Measurements from ENCODE around the gene RPL38. TPM values are rescaled to one million over a fixed set of nuclear protein-coding genes. Genes with fewer than 3 reads are reported as not detected.
"Not testable (repeated sequence)": the region's sequence is repeated elsewhere in the genome, so short reads cannot be mapped to it uniquely, and the experiment has no call there.

RPL38 gene
- total RNA-seq, 2 experiments from 2014 or later: 1,460 to 1,580 TPM

- Mint-ChIP-seq H3K27ac (no peak overlapping the region), H3K4me1 (ENCODE audit: low read depth) (no peaks in the 10 kb centered on the region), H3K4me3 (no peak overlapping the region), H3K27me3 (peaks cover 6% of the 10 kb centered on the region), H3K36me3 (no peaks in the 10 kb centered on the region), H3K9me3 (no peaks in the 10 kb centered on the region)
- ChIA-PET CTCF (interaction anchor here (1.3 kb wide), 1 partner anchor 180 kb away, joined by 4 read pairs; the partner anchor contains the start of gene GPR142), POLR2A (no interaction called here)
- intact Hi-C loops (cut with micrococcal nuclease): no loop called here
- DNase-seq: no peak
Observed at GRCh38 chr17:74187761-74188160, 15.7 kb upstream of the RPL38 start.

DNA sequence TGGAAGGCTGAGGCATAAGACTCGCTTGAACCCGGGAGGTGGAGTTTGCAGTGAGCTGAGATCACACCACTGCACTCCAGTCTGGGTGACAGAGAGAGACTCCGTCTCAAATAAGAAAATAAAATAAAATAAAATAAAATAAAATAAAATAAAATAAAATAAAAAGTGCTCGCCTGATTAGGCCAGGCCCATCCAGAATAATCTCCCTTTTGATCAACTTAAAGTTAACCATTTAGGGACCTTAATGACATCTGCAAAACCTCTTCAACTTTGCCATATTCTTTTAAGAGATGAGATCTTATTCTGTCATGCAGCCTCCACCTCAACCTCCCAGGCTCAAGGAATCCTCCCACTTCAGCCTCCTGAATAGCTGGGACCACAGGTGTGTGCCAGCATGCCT, 14.8 kb upstream of the RPL38 start:
- CTCF ChIA-PET: interaction anchor here (0.6 to 3.8 kb wide), 3 partner anchors 9 to 275 kb away, joined by 3 to 25 read pairs (median 4); no protein-coding TSS in a partner anchor
- intact Hi-C loops (cut with micrococcal nuclease): not testable (repeated sequence)

DNA sequence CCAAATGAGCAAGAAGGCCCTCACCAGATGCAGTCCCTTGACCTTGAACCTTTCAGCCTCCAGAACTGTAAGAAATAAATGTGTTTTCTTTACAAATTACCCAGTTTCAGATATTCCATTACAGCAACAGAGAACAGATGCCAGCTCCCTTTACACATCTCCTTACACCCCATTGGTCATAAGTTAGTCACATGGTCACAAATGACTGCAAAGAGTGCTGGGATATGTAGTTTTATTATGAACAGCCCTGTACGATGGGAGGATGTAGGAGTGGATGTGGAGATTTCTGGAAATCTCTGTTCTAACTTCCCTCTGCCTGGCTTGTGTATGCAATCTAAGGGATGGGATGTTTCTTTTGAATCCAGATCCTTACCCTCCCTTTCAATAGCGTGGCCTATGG, 13.3 kb upstream of the RPL38 start:
- H3K4me1 Mint-ChIP-seq (ENCODE audit: low read depth): no peaks in the 10 kb centered on the region
- no peak for DNase-seq
- ChIA-PET CTCF (interaction anchor here (1.2 to 3.8 kb wide), 2 partner anchors 8 to 10 kb away, joined by 4 to 25 read pairs; no protein-coding TSS in a partner anchor), POLR2A (no interaction called here)
- H3K27me3 Mint-ChIP-seq: peaks cover 15% of the 10 kb centered on the region
- no peaks in the 10 kb centered on the region for H3K9me3 Mint-ChIP-seq
- no peak overlapping the region for H3K4me3 Mint-ChIP-seq
- no peak overlapping the region for H3K27ac Mint-ChIP-seq
- intact Hi-C loops (cut with micrococcal nuclease): no loop called here
- no peaks in the 10 kb centered on the region for H3K36me3 Mint-ChIP-seq

More for the DNA sequence above, 14.8 kb upstream of the RPL38 start:
- POLR2A ChIA-PET; H3K4me3 Mint-ChIP-seq; H3K4me1 Mint-ChIP-seq (ENCODE audit: low read depth); DNase-seq; H3K27ac Mint-ChIP-seq; H3K36me3 Mint-ChIP-seq; H3K27me3 Mint-ChIP-seq; H3K9me3 Mint-ChIP-seq: not testable (repeated sequence)

DNA sequence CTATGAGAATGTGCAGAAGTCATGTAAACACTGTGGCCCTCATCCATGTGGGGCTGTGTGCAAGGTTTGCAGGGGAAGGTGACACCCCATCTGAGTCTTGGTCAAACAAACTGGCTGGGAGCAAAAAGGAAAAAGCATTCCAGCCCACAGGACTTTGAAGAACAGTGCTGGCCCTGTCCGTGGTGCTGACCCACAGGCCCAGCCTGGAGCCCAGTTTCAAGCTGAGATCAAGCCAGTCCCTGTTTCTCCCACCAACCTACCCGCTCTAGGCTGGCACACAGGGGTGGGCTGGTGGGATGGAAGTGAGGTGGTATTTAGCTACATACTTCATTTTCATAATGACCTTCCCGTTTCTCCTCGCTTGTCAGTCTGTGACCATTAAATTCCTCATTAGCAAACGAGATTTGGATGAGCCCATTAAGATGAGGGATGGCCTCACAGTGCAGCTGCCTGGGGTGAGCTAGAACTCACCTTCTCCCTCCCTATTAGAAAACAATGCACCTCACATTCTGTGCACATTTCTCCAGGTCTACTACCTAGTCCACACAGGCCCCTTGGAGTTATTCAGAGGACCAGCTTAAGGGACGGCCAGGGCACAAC, 12.6 kb upstream of the RPL38 start:
- Mint-ChIP-seq H3K27me3 (peaks cover 19% of the 10 kb centered on the region), H3K36me3 (no peaks in the 10 kb centered on the region), H3K4me1 (ENCODE audit: low read depth) (no peaks in the 10 kb centered on the region), H3K9me3 (no peaks in the 10 kb centered on the region), H3K27ac (no peak overlapping the region), H3K4me3 (no peak overlapping the region)
- POLR2A ChIA-PET: no interaction called here
- DNase-seq: no peak
- CTCF ChIA-PET: interaction anchor here (1.1 to 3.8 kb wide), 2 partner anchors 9 to 12 kb away, joined by 3 to 25 read pairs; partner anchors contain the start of gene RPL38
- intact Hi-C loops (cut with micrococcal nuclease): no loop called here

- Mint-ChIP-seq H3K27me3 (peaks cover 24% of the 10 kb centered on the region), H3K4me3 (no peak overlapping the region)
- CTCF ChIA-PET: interaction anchor here (0.9 kb wide), 1 partner anchor 10 kb away, joined by 5 read pairs; the partner anchor contains the start of gene RPL38
Observed at GRCh38 chr17:74192950-74193781, 10.3 kb upstream of the RPL38 start.

DNA sequence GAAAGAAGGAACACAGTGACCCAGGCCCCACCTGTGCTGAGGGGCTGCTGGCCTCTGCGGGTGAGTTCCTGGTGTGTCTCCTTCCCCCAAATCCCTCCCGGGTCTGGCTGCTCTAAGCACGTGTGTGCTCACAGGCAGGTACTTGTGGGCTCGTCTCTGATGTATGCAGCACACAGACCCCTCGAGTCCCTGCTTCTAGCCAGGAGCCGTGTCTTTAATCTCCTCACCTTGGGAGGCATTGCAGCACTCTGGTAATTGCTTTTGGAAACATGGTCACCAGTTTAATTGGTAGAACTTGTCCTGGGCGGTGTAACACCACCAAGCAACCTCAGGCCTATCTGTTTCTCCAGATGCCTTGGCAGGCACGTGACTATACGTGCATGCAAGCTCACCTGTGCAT, 8.8 kb upstream of the RPL38 start:
- Mint-ChIP-seq H3K27me3 (peaks cover 27% of the 10 kb centered on the region), H3K4me3 (no peak overlapping the region), H3K27ac (no peak overlapping the region), H3K4me1 (ENCODE audit: low read depth) (peaks cover 3% of the 10 kb centered on the region), H3K9me3 (no peaks in the 10 kb centered on the region), H3K36me3 (no peaks in the 10 kb centered on the region)
- POLR2A ChIA-PET: interaction anchor here (1.1 kb wide), 1 partner anchor 9 kb away, joined by 3 read pairs; the partner anchor contains the start of gene RPL38
- CTCF ChIA-PET: interaction anchor here (1.3 kb wide), 1 partner anchor 173 kb away, joined by 3 read pairs; no protein-coding TSS in a partner anchor
- no peak for DNase-seq
- intact Hi-C loops (cut with micrococcal nuclease): loop anchor here (5.0 kb wide), 1 partner anchor 102 kb away; no protein-coding TSS in a partner anchor

More at GRCh38 chr17:74192950-74193781, 10.3 kb upstream of the RPL38 start:
- no peak overlapping the region for H3K27ac Mint-ChIP-seq
- no peaks in the 10 kb centered on the region for H3K4me1 Mint-ChIP-seq (ENCODE audit: low read depth)
- H3K9me3 Mint-ChIP-seq: no peaks in the 10 kb centered on the region
- H3K36me3 Mint-ChIP-seq: no peaks in the 10 kb centered on the region
- POLR2A ChIA-PET: no interaction called here
- DNase-seq: no peak
- intact Hi-C loops (cut with micrococcal nuclease): no loop called here

- POLR2A ChIA-PET: no interaction called here
- H3K27me3 Mint-ChIP-seq: peaks cover 32% of the 10 kb centered on the region
- no peaks in the 10 kb centered on the region for H3K36me3 Mint-ChIP-seq
- intact Hi-C loops (cut with micrococcal nuclease): loop anchor here (5.0 kb wide), 1 partner anchor 104 kb away; no protein-coding TSS in a partner anchor
- CTCF ChIA-PET: no interaction called here
- DNase-seq: no peak
- no peaks in the 10 kb centered on the region for H3K9me3 Mint-ChIP-seq
- H3K27ac Mint-ChIP-seq: no peak overlapping the region
- no peak overlapping the region for H3K4me3 Mint-ChIP-seq
- peaks cover 4% of the 10 kb centered on the region for H3K4me1 Mint-ChIP-seq (ENCODE audit: low read depth)
Observed at GRCh38 chr17:74196541-74197317, 6.7 kb upstream of the RPL38 start.

DNA sequence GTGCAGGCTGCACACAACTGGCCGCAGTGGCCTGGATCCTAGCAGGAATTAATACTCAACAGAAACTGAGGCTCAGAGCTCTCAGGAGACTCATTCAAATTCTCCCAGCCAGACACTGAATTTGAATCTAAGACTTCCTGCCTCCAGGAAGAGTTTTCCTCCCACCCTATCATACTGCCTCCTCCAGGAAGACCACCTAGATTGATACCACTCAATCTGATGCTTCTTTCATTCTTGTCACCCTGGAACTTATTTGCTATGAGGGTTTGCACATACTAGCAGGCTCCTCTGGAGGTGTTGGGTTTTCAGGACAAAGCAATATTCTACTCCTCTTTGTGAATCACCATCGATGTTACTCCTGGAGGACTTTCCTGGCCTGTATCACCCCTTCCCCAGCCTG, 5.7 kb upstream of the RPL38 start:
- ChIA-PET CTCF (interaction anchor here (1.7 kb wide), 1 partner anchor 8 kb away, joined by 4 read pairs; no protein-coding TSS in a partner anchor), POLR2A (no interaction called here)
- Mint-ChIP-seq H3K4me1 (ENCODE audit: low read depth) (peaks cover 4% of the 10 kb centered on the region), H3K9me3 (no peaks in the 10 kb centered on the region), H3K27ac (no peak overlapping the region), H3K36me3 (no peaks in the 10 kb centered on the region), H3K4me3 (no peak overlapping the region), H3K27me3 (peaks cover 30% of the 10 kb centered on the region)
- no peak for DNase-seq
- intact Hi-C loops (cut with micrococcal nuclease): loop anchor here (5.0 kb wide), 1 partner anchor 106 kb away; no protein-coding TSS in a partner anchor

GRCh38 chr17:74198694-74199093, 4.8 kb upstream of the RPL38 start:
- H3K4me3 Mint-ChIP-seq: no peak overlapping the region
- POLR2A ChIA-PET: no interaction called here
- CTCF ChIA-PET: interaction anchor here (1.4 to 1.7 kb wide), 3 partner anchors 9 to 187 kb away, joined by 4 to 5 read pairs (median 5); no protein-coding TSS in a partner anchor
- intact Hi-C loops (cut with micrococcal nuclease): loop anchor here (5.0 kb wide), 1 partner anchor 106 kb away; no protein-coding TSS in a partner anchor
- H3K27ac Mint-ChIP-seq: no peak overlapping the region
- peaks cover 11% of the 10 kb centered on the region for H3K4me1 Mint-ChIP-seq (ENCODE audit: low read depth)
- no peaks in the 10 kb centered on the region for H3K9me3 Mint-ChIP-seq
- H3K27me3 Mint-ChIP-seq: peaks cover 31% of the 10 kb centered on the region
- DNase-seq: no peak
- H3K36me3 Mint-ChIP-seq: peaks cover 4% of the 10 kb centered on the region

DNA sequence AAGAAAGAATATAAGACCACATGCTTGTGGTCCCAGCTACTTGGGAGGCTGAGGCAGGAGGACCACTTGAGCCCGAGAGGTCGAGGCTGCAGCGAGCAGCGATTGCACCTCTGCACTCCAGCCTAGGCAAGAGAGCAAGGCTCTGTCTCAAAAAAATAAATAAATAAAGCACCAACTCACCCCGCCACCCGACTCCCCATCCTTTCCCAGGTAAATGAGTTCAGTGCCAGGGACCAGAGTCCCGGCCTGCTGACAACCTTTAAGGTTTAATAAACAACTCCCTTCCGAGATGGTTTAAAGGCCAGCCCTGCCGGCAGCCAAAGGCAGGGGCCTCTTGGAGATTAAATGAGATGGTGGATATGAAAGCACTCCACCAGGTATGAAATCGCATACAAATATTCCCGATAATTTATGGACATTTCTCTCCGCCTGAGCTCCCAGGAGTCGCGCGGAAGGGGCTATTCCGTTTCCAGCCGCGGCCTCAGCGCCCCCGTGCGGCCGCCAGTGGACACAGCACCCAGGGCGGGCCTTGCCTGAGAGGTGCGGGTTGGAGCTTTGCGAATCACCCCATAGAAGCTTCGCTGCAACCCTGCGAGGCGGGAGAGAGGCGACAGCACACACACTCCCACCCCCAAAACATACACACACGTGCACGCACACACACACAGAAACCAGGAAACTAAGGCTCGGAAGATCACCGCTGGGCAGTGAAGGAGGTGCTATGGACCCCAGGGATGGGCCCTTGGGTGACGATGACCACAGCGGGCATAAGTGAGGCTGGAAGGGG, 4.0 kb upstream of the RPL38 start:
- Mint-ChIP-seq H3K4me3 (no peak overlapping the region), H3K4me1 (ENCODE audit: low read depth) (peaks cover 11% of the 10 kb centered on the region), H3K36me3 (peaks cover 11% of the 10 kb centered on the region), H3K27me3 (peaks cover 29% of the 10 kb centered on the region), H3K9me3 (no peaks in the 10 kb centered on the region), H3K27ac (no peak overlapping the region)
- POLR2A ChIA-PET: no interaction called here
- peak; percentile 77 for DNase-seq
- CTCF ChIA-PET: interaction anchor here (0.6 to 3.5 kb wide), 25 partner anchors 9 to 1641 kb away, joined by 3 to 25 read pairs (median 5); partner anchors contain the start of genes BTBD17 and TTYH2
- intact Hi-C loops (cut with micrococcal nuclease): loop anchor here (5.0 kb wide), 1 partner anchor 107 kb away; no protein-coding TSS in a partner anchor

- POLR2A ChIA-PET: no interaction called here
- peaks cover 24% of the 10 kb centered on the region for H3K27me3 Mint-ChIP-seq
- DNase-seq: no peak
- intact Hi-C loops (cut with micrococcal nuclease): no loop called here
- CTCF ChIA-PET: interaction anchor here (0.6 to 3.5 kb wide), 24 partner anchors 9 to 1641 kb away, joined by 3 to 25 read pairs (median 5); partner anchors contain the start of genes BTBD17 and TTYH2
- peaks cover 16% of the 10 kb centered on the region for H3K4me1 Mint-ChIP-seq (ENCODE audit: low read depth)
- H3K4me3 Mint-ChIP-seq: no peak overlapping the region
- peaks cover 17% of the 10 kb centered on the region for H3K36me3 Mint-ChIP-seq
- no peaks in the 10 kb centered on the region for H3K9me3 Mint-ChIP-seq
- H3K27ac Mint-ChIP-seq: no peak overlapping the region
Observed at GRCh38 chr17:74200112-74200511, 3.4 kb upstream of the RPL38 start.

Data from activated CD4-positive, alpha-beta memory T cell treated with anti-CD3 and anti-CD28 coated beads for 36 hours (primary cell).